HG02938 (cell line): Measurements from ENCODE around the gene SLC12A4.

Experiments
- ATAC-seq: cut with Tn5 transposase; IDR thresholded peaks from one replicate; pipeline ENCODE4 v1.9.1; 2021; ENCODE audit warnings: mild to moderate bottlenecking, moderate library complexity; ENCODE audit not compliant: unreplicated experiment

SLC12A4 gene

DNA sequence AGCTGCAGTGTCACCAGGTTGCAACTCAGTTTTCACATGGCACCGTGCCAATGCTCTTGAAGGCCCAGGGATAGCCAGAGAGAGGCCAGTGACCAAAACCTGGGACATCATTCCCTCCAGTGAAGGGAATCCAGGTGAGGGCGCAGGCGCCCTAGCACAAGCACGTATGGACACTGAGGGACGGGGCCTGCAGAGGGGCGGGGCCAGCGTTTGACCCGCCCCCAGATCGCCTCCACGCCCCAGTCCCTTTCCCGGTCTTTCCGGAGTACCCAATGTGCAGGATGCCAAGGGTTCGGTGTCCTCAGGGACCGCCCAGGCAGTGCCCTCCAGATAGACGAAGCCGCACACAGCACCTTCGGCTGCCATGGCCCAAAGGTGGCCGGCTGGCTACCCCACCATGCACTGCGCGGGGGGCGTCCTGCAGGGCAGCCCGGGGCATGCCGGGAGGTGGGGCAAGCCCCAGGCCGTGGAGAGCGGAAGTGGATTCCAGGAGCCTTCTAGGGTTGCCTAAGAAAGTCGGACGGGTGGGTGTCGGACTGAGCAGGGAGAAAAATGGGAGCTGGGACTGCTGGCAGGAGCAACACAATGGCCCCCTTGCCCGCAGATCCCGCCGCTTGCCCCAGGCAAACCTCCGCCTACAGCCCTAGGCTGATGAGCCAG lies 4.6 kb downstream of the SLC12A4 start:
- no peak for ATAC-seq

DNA sequence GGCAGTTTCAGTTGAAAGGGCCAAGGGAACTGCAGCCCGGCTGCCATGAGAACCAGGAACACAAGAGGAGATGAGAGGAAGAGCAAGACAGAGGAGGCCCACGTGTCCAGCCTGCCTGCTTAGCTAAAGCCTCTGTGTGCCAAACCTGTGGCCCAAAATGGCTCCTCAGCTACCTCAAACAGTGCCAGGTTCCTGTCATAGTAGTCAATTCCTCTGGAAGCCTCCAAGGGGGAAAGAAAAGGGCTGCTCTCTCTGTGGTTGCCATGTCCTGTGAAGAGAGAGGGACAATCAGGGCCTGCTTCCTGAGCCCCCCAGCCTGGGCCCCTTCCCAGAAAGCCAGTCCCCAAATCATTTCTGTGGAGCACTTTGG lies 5.2 kb downstream of the SLC12A4 start:
- ATAC-seq = no peak

DNA sequence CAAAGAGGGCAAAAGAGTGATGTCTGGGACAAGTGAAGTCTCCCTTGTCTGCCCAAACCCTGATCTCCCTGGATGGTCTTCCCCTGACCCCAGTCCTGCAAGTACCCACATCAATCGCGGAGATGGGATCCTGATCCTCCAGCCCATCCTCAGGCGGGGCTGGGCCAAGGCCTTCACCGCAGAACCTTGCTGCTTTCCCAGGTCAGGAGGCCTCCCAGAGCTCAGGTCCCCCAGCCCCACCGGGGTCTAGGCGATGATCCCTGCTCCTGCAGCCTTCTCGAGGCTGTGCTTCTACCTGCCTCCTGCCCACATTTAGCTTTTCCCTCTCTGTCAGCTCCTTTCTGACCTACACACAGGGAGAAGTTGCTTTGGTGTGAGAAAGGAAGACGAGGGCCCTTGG lies 6.3 kb downstream of the SLC12A4 start:
- no peak for ATAC-seq

DNA sequence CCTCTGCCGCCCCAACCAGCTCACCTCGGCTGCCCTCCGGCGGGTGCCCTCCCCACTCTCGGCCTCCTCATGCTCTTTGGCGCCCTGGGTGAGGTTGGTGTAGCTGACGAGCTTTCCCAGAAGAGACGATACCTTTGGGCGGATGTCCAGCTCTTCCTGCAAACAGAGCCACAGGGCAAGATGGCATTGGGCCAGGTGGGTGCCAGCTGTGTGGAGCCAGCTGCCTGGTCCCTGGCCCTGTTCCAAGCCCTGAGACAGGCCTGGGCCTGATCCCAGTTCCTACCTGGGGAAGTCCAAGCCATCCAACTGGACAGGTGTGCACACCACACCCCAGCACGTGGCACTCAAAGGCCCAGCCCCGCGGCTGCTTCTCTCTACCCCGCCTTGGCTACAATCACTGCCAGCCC lies 6.9 kb downstream of the SLC12A4 start:
- no peak for ATAC-seq

DNA sequence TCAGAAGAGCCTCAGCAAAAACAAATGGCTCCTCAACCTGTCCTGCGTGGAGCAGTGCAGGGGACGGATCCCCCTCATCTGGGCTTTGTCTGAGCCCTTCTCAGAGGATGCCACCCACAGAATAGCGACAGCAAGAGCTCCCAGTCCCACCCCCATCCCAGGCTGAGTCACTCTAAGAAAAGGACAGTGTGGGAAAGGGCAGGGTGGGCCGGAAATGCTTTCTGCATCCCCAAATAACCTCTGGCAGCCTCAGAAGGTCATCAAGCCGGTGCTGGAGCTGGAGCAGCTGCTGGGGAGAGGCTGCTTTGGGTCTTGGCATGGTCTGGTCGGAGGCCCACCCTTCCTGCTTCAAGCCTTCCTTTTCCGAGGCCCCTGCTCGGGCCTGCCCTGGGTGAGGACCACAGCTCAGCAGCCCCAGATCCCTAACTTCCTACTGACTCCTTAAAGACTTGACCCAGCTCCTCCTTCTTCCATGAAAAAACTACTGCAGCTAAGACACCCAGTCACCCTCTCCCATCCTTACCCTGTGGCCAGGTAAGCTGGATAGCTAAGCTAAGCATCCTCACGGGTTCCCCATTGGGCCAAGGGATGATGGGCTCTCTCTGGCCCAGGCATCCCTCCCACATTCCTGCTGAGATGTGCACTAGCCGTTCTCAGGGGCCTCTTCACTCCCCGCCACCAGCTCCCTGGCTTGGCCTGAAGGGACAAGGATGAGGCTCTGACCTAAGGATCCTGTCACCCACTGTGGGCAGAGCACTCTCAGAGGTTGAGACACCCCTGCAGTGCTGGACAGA lies 8.7 kb downstream of the SLC12A4 start:
- ATAC-seq = no peak

DNA sequence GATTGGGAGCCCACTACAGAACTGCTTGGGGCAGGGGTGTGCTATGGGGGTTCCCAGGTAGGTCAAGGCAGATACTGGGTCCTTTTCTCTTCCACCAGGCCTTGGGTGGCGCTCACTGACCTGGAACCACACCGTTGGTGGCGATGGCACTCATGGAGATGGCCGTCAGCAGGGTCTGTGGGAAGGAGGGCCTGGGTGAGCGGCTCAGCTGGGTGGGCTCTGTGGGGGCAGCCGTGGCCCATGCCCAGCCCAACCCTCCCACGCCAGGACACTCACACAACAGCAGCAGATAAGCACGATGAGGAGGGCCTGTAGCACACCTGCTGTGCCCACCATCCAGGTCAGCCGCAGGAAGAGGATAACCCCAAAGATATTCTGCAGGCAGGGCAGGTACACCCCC lies 10.8 kb downstream of the SLC12A4 start:
- ATAC-seq = no peak

DNA sequence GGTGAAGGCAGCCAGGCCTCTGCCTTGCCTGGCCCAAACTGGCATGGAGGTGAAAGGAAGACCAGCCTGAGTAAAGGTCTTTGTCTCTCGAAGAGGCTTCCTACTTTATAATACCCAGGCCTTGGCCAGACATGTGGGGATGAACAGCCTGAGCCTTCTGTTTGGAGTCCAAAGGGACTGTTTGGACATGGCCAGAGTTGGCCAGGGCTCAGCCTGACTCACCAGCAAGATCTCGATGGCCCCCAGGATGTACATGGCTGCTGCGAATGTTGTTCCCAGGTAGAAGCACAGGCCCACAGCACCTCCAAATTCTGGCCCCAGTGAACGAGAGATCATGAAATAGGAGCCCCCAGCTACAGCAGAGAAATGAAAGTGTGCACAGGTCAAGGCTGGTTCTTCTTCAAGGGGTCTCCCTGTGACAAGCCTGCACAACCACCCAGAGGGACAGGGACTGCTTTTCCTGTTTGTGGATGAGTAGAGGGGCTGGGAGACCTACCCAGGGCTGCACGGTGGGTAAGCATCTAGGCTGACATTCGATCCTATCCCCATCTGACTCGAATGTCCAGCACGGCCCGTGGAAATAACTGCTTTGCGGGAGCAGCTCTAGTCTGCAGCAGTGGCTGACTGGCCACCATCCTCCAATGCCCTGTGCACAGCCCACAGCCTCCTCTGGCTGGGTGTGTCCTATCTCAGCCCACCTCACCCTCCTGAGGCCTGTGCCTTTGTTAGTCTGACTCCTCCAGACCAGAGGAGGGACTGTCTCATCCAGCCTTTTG lies 13.8 kb downstream of the SLC12A4 start:
- no peak for ATAC-seq

DNA sequence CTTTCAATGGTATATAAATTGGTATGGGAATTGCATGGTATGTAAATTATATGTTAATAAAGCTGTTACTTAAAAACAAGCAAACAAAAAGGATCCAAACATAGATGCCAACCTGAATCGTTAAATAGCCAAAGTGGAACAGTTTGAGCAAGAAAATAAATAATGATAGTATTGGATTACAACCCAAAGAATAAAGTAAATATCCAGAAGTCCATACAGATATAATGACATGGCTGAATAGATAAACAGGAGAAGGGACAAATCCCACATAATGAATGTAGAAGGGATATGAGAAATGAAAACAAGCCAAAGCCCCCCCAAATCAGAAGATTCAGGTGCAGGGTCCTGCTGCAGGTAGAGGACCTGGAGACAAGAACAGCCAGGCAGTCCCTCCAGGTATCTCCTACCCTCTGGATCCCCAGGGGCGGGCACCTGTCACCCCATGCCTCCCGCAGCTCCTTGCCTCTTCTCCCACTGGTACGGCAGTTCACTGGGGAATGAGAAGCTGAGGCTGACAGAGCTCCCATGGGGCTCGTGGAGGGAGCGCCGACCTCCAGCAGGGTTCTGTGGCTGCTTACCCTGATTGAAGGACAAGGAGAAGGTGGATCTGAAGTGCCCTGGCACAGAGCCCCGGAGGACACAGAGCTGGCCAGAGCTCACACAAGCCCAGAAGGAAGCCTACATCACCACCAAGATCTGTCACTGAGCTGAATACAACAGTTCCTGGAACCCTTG lies 14.6 kb downstream of the SLC12A4 start:
- ATAC-seq = no peak

DNA sequence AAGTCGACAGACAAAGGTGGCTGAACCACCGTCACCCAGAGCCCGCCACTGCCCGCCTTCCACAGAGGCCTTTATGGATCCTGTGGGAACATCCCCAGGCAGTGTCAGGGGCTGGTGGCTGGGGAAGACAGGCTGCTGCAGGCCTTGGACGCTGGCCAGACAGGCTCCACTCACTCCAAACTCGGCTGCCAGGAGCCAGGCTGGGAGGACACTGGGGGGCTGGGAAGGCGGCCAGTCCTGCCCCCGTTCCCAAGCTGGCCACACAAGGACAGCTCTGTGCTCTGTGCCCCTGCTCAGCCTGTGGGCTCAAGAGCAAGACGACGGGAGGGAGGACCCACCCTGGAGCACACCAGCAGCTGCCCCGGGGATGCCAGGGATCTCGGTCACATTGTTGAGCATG lies 17.0 kb downstream of the SLC12A4 start:
- no peak for ATAC-seq

DNA sequence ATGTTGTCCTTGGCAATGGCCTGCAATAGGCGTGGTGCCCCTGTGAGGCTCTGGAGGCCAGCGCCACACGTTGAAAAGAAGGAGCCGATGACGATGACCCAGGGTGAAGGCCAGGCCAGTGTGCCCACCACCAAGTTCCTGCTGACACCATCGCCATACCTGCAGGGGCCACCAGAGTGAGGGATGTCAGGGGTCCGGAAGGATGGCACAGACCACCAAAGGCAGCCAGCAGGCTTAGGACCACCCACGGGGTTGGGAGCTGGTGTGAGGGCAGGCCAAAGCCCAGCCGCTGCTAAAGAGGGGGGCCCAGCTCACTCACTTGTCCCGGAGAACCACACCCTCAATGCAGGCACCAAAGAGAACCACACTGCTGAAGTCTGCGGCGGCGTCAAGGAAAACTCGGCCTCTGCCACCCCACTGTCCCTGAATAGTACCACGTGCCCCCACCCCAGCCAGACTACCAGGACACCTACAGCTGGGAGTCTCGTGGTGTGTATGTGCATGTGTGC lies 18.0 kb downstream of the SLC12A4 start:
- ATAC-seq = no peak

DNA sequence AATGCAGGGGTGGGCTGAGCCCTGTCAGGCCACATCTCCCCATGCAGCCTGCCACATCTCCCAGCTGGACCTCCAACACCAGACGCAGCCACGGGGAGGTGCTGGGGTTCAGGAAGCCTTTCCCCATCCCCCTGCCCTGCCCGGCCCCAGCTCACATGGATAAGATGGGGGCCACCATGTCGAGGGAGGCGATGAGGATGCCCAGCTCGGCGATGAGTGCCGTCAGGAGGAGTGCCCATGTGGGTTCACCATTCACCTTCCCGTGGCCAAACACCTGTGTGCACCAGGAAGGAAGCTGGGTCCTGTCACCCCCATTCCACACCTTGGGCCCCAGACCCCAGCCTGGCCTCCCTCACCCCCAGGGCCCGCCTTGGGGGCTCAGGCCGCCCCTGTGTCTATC lies 18.8 kb downstream of the SLC12A4 start:
- no peak for ATAC-seq

DNA sequence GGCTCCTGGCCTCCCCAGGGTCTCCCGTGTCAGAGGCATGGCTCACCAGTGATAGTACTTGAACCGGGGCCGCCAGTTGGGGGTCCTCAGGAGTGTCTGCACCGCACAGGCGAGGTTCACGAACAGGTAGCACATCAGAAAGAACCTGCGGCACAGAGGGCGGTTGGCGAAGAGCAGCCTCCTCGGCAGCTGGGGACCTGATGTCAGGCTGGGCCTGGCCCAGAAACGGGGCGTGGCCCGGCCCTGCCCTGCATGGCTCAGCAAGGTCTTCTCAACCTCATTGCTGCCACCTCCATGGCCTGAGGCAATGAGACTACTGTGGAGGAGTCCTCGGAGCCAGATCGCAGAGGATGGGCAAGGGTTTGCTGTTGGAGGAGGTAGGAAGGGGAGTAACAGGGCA lies 20.4 kb downstream of the SLC12A4 start:
- ATAC-seq = no peak

DNA sequence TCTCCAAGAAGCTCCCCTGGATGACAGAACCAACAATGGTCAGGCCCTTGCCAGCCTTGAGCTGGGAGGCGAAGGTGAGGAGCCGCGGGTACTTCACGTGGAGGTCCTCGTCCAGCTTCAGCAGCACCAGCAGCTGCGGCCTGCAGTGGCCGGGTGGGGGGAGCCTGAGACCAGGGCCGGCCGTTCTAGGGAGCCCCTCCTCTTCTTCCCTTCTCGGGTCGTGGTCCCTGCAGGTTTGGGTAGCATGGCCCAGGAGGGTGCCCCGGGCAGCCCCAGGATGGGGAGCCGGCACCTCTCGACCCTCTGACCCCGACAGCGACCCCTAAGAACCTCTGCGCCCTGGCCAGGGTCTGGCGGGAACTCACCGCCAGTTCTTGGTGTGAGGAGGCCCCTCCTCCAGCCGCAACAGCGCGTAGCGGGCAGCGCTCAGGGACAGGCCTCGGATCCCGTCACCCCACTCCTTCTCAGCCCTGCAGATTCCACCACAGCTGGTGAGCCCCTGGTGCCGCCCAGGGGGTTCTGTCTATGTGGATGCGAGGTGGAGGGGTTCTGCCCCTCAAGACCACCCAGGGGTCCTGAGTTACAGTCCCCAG lies 21.4 kb downstream of the SLC12A4 start:
- ATAC-seq = no peak

DNA sequence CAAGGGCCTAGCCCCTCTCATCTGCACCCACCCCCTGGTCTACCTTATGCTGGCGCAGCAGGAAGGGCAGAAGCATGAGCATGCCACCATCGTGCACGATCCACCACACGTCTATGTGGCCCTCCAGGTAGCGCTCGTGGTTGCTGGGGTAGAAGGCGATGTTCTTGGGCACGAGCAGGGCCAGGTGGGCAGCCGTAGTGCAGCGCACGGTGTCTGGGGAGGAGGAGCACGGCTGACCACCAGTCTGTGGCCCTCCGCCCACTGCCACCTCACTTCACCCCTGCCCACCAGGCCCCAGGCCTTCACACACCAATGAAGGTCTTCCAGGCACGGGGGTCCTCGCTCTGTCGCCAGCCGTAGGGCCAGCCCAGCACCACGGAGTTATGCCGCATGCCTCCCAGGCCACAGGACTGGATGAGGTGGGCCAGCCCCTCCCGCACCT lies 22.3 kb downstream of the SLC12A4 start:
- ATAC-seq = no peak

DNA sequence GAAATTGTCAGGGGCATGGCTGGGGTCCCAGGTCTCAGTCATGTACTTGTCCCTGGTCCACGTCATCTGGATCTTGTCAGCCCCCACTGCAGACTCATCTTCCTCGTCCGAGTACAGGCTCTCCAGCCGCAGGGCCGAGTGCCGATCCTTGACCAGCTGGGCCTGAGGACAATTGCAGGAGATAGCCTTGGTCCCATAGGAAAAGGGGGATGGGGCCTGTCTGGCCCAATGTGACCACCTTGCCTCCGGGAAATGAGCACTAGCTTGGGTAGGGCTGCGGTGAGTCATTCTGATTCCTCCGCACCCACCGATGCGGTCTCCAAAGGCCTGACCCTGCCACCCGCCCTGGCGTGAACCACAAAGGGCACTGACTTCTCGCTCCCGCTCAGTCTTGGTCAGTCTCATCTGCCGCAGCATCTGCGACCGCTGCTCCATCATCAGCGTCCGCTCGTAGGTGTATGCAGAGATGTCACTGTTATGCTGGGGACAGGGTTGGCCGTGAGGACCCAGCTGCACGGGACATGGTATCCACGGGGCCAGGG lies 23.0 kb downstream of the SLC12A4 start:
- ATAC-seq = no peak

DNA sequence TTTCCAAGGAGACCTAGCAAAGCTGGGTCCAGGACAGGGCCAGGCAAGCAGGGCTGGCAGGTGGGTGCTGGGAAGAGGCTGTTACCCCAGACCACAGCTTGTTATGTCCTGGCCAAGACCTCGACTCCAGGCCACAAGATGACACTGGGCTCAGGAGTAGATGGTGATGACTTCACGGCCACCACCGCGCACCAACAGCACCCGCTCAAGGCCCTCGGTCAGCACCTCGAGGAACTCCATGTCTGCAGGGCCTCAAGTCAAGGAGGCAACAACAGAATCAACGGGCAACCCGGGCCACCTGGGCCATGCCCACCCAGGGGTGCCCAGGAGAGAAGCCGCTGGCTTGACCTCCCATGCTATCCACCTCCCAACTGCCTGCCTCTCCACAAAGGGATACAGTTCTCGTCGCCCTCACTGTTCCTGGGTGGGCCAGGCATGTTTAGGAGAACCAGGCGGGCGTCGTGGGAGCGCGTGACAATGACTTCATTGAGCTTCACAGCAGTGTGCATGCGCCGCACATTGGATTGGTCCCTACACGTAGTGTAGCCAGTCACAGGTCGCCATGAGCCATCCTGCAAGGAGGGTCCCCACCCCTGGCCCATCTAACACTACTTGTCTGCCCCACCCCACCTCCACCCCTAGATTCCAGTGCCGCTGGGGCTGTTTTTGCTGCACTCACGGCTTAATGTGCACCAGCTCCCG lies 23.6 kb downstream of the SLC12A4 start:
- no peak for ATAC-seq

DNA sequence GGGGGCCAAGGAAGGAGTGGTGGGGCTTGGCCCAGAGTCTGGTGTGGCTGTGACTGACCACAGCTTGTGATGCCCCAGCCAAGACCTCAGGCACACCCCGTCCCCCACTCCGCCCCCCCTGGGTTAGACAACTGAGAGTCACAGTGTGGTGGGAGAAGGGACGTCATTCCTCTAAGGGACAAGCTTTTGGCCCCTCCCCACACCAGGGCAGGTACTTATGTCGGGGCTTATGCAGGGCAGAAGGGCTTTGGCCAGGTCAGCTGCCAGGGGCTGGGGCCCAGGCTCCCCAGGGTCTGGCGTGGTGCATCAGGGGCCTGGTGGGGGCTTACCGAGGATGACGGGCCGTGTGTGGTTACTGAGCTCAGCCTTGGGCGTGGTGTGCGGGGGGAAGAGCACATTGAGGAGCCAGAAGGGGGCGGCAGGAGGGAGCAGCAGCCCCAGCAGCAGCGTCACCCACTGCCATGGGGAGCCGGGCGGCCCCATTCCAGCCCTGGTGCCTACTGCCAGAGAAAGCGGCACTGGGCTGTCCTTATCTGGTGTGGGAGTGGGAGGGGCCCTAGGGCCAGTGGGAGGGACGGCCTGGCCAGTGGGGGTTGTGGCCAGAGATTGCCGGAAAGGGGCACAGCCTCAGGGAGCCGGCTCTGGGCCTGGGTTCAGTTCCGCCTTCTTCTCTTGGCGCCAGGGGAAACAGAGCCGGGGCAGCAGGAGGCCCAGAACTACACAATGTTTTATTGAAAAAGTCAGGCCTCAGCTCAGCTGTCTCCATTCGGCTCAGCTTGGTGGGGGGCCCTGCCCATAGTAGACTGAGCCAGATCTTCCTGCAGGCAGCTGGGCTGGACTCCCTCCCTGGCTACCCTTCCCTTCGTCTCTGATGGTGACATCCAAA lies 24.6 kb downstream of the SLC12A4 start, which contains the start of gene LCAT:
Gene LCAT, minus strand, starts transcription at position 502 of the 886 bp plus-strand sequence. Its CDS starts 19 bp downstream, at position 483.
- ATAC-seq = no peak

DNA sequence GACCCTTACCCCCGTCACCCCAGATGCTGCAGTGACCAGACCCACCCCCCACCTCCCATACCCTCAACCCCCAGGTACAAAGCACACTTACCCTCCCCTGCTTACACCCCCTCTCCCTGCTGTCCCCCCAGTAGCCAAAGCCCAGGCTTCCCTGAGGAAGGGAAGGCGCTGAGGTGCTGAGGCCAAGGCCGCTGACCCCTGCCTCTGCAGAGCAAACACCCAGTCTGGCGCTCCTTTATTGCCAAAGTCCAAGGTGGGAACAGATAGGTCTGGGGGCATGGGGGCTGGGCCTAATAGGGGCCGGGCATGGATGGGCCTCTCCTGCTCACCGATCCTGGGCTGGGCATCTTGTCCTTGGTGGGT lies 25.2 kb downstream of the SLC12A4 start:
- ATAC-seq = no peak
